Bronchial epithelial cell (primary cell): ENCODE measurements around the gene HSD17B1. TPM values are rescaled to one million over a fixed set of nuclear protein-coding genes. Genes with fewer than 3 reads are reported as not detected.

Source experiments
- DNase-seq: peaks from one replicate; pipeline ENCODE4 v3.0.0-alpha.2; 2010; ENCODE audit warnings: low read depth
- FAIRE-seq: peaks from 2 replicates; lab custom pipeline; 2011; peaks lifted over from hg19 to GRCh38; lab: Jason Lieb, UNC
- H3K27me3 ChIP-seq: 2 replicates; pipeline ENCODE4 v1.5.1; 2011; ENCODE audit warnings: low read length; ENCODE audit not compliant: control insufficient read depth, insufficient read depth
- H3K36me3 ChIP-seq: 2 replicates; pipeline ENCODE4 v1.5.1; 2011; ENCODE audit warnings: low read length; ENCODE audit not compliant: control insufficient read depth, insufficient read depth
- H3K4me3 ChIP-seq: 2 replicates; pipeline ENCODE4 v1.5.1; 2011; ENCODE audit warnings: mild to moderate bottlenecking, low read depth, low read length, control low read depth
- CTCF ChIP-seq: IDR thresholded peaks from 2 replicates; pipeline ENCODE4 v1.5.1; 2011; ENCODE audit warnings: mild to moderate bottlenecking, moderate library complexity, low read length, control low read depth, inconsistent platforms; ENCODE audit not compliant: insufficient read depth, severe bottlenecking
- total RNA-seq: library from RNA; depleted of rRNA; stranded (reverse); fragments of >200 nt; gene quantifications from 2 replicates; pipeline ENCODE4 v1.2.1, GENCODE V29; 2014

Gene HSD17B1
- total RNA-seq, 1 donor from 2014 or later, result 7.4 TPM

DNA sequence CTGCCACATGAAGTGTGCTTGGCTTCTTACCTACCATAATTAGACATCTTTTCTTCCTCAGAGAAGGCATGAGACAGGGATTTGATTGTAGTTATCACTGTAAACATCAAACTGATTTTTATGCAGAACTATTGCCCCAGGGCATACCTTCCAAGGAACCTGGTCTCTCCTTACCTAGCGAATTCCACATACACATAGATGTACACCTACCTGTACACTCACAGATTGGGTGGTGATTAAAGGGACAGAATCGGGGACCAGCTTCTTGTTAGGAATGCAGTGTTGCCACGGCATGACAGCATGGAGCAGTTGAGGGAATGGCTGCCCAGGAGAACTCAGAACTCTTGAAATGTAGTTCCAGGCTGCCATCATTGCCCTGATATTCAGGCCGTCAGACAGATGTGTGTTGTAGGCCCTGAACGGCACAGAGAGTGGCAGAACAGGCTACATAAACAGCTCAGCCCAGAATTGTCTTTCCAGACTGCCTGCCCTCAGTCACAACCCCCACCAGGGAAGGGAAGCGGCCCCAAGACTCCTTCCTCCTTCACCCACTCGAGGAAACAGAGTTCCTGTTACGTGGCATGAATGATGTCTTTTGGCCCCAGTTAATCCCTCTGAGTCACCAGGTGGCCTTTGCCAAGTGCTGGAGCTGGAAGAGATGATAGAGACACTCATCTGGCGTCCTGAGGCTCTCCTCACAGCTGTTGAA lies 34.5 kb upstream of the HSD17B1 start:
- peak; percentile 93 for DNase-seq
- Histone ChIP-seq H3K27me3 (no peaks in the 10 kb centered on the region), H3K36me3 (peaks cover 7% of the 10 kb centered on the region), H3K4me3 (no peak overlapping the region)
- no peak for FAIRE-seq
- no peak for TF ChIP-seq CTCF

- DNase-seq (peak; percentile 18), FAIRE-seq (no peak)
- Histone ChIP-seq H3K4me3 (no peak overlapping the region), H3K27me3 (no peaks in the 10 kb centered on the region), H3K36me3 (peaks cover 7% of the 10 kb centered on the region)
- TF ChIP-seq CTCF, result no peak
Observed at GRCh38 chr17:42518755-42519545, 33.8 kb upstream of the HSD17B1 start.

DNA sequence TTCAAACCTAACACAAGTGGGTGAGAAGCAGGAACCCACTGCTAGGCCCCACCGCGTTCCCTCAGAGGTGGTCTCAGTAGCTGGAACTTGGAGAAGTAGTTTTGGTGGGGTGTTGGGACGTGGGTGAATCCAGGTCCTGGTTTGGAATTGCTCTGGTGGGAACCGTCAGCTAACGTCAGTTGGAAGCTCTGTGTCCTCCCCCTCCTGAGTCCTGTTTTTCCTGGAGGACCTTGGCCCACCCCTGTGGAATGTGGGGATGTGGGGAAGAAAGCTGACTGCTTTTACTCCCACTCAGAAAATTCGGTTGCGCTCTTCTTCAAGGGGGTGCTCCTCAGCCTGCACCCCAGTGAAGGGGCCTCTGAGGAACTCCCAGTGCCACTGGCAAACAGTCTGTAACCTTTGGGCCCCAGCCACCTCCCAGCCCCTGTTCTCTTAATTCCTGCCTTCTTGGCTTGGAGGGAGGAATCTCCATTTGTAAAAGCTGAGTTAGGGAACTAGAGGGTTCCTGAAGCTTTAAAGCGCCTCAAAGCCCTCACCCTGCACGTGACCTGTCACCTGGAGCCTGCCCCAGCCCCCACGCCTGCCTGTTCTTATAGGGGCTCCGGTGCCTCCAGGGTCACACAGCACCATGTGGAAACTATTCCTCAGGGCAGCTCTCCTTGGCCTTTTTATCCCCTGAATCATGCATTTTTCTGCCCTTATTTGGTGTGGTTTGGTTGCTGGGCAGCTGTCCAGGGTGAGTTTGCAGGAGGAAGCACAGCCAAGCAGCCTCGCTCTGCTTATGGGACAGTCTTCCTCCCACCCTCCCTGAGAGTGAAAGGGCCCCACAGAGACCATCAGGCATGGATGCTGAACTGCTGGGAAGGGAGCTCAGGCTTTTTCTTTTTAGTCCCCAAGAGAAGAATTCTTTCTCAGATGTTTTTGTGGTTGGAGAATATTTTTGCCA lies 32.9 kb upstream of the HSD17B1 start:
- peak; percentile 89 for DNase-seq
- no peak for TF ChIP-seq CTCF
- Histone ChIP-seq H3K27me3 (no peaks in the 10 kb centered on the region), H3K4me3 (no peak overlapping the region), H3K36me3 (peaks cover 7% of the 10 kb centered on the region)
- FAIRE-seq, result no peak

- no peak for DNase-seq
- Histone ChIP-seq H3K27me3 (no peaks in the 10 kb centered on the region), H3K4me3 (no peak overlapping the region), H3K36me3 (peaks cover 7% of the 10 kb centered on the region)
- peak; percentile 33 for TF ChIP-seq CTCF
- no peak for FAIRE-seq
Observed at GRCh38 chr17:42520540-42520951, 32.2 kb upstream of the HSD17B1 start.

GRCh38 chr17:42521036-42521435 lies 31.7 kb upstream of the HSD17B1 start:
- Histone ChIP-seq H3K36me3 (peaks cover 7% of the 10 kb centered on the region), H3K4me3 (no peak overlapping the region), H3K27me3 (no peaks in the 10 kb centered on the region)
- TF ChIP-seq CTCF, result no peak
- no peak for FAIRE-seq
- no peak for DNase-seq
